ENCODE measurements around the gene ANP32E.

GRCh38 chr1:150173141-150173585 is 62.7 kb downstream of the ANP32E start:
- TF ChIP-seq ARNTL (CRISPR knock-in tag; IDR thresholded peaks at IDR 0.05; ENCODE audit: borderline replicate concordance, low read depth) = no peak
- no peak for TF ChIP-seq OSR1 (CRISPR knock-in tag; IDR thresholded peaks at IDR 0.05)
- TF ChIP-seq ZNF8 (CRISPR knock-in tag; IDR thresholded peaks at IDR 0.05) = no peak
- TF ChIP-seq ZFP30 (CRISPR knock-in tag; IDR thresholded peaks at IDR 0.05) = no peak
- TF ChIP-seq ISL1 (CRISPR knock-in tag; IDR thresholded peaks at IDR 0.05) = no peak
- TF ChIP-seq SNAI2 (CRISPR knock-in tag; IDR thresholded peaks at IDR 0.05) = no peak
- no peak for TF ChIP-seq PATZ1 (CRISPR knock-in tag; IDR thresholded peaks at IDR 0.05; ENCODE audit: borderline replicate concordance)
- TF ChIP-seq ZNF70 (CRISPR knock-in tag; IDR thresholded peaks at IDR 0.05) = no peak

Measured in SK-N-SH treated with all-trans-retinoic acid at 6 μM for 48 hours (cell line).